Epithelial cell of proximal tubule (primary cell): ENCODE data around the gene MUC4. TPM values are rescaled to one million over a fixed set of nuclear protein-coding genes. Genes with fewer than 3 reads are reported as not detected.

Source experiments
- DNase-seq: peaks from one replicate; pipeline ENCODE4 v3.0.0-alpha.2; 2011; ENCODE audit warnings: low read depth
- H3K4me3 ChIP-seq: 2 replicates; pipeline ENCODE4 v1.5.1; 2011; ENCODE audit warnings: low read depth, mild to moderate bottlenecking, low read length
- total RNA-seq: library from RNA; depleted of rRNA; stranded (reverse); fragments of >200 nt; gene quantifications from 2 replicates; pipeline ENCODE4 v1.2.3, GENCODE V29; 2015
- TF ChIP-seq, protein P1 (sequence below): conservative IDR thresholded peaks from 2 replicates; pipeline ENCODE4 v1.5.1; 2012; ENCODE audit warnings: low read depth, mild to moderate bottlenecking, low read length

Gene MUC4
- total RNA-seq, 1 donor from 2014 or later, result 0.52 TPM

DNA sequence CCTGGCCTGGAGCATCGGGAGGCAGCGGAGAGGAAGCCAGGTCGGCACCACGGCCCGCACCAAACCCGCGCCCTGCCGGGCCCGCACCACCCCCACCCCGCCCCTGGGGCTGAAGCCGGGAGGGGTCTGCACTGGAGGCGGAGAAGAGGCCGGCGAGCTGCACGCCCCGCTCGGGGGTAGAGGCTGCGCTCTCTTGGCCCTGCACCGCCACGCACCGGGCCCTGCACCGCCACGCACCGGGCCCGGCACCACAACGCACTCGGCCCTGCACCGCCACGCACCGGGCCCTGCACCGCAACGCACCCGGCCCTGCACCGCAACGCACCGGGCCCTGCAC is 49.5 kb downstream of the MUC4 start:
- H3K4me3 ChIP-seq, result no peak overlapping the region
- TF ChIP-seq, protein P1, sequence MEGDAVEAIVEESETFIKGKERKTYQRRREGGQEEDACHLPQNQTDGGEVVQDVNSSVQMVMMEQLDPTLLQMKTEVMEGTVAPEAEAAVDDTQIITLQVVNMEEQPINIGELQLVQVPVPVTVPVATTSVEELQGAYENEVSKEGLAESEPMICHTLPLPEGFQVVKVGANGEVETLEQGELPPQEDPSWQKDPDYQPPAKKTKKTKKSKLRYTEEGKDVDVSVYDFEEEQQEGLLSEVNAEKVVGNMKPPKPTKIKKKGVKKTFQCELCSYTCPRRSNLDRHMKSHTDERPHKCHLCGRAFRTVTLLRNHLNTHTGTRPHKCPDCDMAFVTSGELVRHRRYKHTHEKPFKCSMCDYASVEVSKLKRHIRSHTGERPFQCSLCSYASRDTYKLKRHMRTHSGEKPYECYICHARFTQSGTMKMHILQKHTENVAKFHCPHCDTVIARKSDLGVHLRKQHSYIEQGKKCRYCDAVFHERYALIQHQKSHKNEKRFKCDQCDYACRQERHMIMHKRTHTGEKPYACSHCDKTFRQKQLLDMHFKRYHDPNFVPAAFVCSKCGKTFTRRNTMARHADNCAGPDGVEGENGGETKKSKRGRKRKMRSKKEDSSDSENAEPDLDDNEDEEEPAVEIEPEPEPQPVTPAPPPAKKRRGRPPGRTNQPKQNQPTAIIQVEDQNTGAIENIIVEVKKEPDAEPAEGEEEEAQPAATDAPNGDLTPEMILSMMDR, result no peak
- no peak for DNase-seq

GRCh38 chr3:195761567-195762248 is 50.0 kb downstream of the MUC4 start:
- H3K4me3 ChIP-seq, result no peak overlapping the region
- TF ChIP-seq, protein P1, result no peak
- no peak for DNase-seq

DNA sequence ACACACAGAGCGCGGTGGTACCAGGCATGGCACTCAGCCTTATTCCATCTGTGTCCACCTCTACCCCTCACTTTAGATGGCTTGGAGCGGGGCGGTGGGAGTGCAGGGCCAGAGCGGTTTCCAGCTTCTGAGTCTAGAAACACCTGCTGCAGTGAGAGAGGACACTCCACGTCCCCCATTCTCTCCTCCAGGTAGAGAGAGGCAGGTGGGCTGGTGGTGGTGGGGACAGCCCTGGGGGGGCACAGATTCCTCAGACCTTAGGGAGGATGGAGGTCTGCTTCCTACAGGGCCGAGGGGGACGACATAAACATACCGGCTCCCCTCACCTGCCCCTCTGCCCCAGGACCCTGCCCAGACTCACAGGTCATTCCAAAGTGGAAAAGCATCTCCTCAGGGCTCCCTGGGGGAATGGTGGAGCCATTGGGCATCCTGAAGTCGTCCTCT is 50.6 kb downstream of the MUC4 start:
- TF ChIP-seq, protein P1, result no peak
- no peak for DNase-seq
- H3K4me3 ChIP-seq, result no peak overlapping the region

DNA sequence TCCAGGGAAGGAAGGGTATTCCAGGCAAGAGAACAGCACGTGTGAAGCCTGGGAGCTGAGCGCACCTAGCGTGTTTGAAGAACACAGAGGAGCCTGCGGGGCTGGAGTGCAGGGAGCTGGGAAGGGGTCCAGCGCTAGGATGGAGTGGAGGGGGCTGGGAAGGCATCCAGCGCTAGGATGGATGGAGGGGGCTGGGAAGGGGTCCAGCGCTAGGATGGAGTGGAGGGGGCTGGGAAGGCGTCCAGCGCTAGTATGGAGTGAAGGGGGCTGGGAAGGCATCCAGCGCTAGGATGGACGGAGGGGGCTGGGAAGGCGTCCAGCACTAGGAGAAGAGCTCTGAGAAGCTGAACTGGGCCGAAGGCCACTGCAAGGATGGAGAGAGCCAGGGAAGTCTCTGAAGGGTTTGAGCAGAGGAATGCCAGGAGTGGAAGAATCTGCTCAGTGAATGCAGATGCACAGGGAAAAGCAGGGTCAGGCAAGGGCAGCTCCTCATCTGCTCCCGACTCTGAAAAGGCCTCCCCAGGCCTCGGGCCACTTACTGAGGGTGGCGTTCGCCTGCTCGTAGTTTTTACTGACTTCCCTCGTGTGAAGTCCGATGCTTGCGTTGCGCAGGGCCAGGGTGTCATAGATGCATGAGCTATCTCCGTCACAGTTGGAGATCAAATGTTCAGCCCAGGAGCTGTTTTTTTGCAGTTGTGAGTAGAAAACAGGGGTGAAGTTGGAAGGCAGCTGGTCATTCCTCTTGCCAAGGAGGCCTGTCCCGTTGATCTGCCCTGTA is 51.2 kb downstream of the MUC4 start:
- H3K4me3 ChIP-seq, result no peak overlapping the region
- no peak for DNase-seq
- TF ChIP-seq, protein P1, result no peak

DNA sequence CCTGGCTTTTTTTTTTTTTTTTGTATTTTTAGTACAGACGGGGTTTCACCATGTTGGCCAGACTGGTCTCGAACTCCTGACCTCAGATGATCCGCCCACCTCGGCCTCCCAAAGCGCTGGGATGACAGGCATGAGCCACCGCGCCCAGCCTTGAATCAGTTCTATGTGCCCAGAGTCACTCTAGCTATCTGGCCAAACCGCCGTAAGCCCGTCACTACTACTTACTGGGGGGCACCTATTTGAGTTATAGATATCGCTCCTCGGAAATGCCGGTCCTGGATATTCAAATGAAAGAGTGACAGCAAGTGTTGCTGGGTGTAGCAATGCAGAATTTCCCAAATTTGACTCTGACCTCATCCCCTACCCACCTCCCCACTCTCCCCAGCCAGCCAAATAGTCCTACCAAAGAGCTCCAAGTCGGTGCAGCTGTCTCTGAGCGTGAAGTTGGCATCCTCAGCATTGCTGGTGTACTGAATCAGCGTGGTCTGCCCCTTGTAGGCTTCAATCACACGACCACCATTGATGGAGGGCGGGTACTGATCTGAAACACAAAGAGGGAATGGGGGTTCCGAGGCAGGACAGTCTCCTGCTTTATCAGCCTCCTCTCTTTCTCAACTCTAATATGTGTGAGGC is 52.9 kb downstream of the MUC4 start:
- TF ChIP-seq, protein P1, result no peak
- no peak overlapping the region for H3K4me3 ChIP-seq
- no peak for DNase-seq

- no peak for DNase-seq
- TF ChIP-seq, protein P1, result no peak
- no peak overlapping the region for H3K4me3 ChIP-seq
Observed at GRCh38 chr3:195757827-195758226, 53.9 kb downstream of the MUC4 start.
